Ascending aorta (tissue), 2 donors: ENCODE measurements around the gene STAT4. TPM values are rescaled to one million over a fixed set of nuclear protein-coding genes. Genes with fewer than 3 reads are reported as not detected.
A peak's percentile ranks its signal among the peaks of the same experiment; 100 is the strongest.

Experiments
- DNase-seq, 2 donors: peaks; one replicate each; pipeline ENCODE4 v3.0.0-alpha.2; 2019; ENCODE audit warnings: low spot score in 2 of 2
- H3K27ac ChIP-seq, 2 donors: fragments of 200-600 bp; sonication (generic); one replicate each; pipeline ENCODE4 v1.5.1; 2016 to 2017; ENCODE audit warnings: mild to moderate bottlenecking in 1 of 2
- H3K27me3 ChIP-seq: fragments of 200-600 bp; sonication (generic); one replicate; pipeline ENCODE4 v1.5.1; 2017
- H3K36me3 ChIP-seq, 2 donors: fragments of 200-600 bp; sonication (generic); one replicate each; pipeline ENCODE4 v1.5.1; 2016
- H3K4me1 ChIP-seq, 2 donors: fragments of 200-600 bp; sonication (generic); one replicate each; pipeline ENCODE4 v1.5.1; 2016 to 2017; ENCODE audit warnings: mild to moderate bottlenecking in 1 of 2
- H3K4me3 ChIP-seq, 2 donors: fragments of 200-600 bp; sonication (generic); one replicate each; pipeline ENCODE4 v1.5.1; 2016 to 2017; ENCODE audit warnings: mild to moderate bottlenecking in 1 of 2
- H3K9me3 ChIP-seq, 2 donors: fragments of 200-600 bp; sonication (generic); one replicate each; pipeline ENCODE4 v1.5.1; 2016
- intact Hi-C: fragments of 100-400 bp; cut with DNase I; formaldehyde crosslinking; loops from one replicate; pipeline ENCODE4 v1.15.1; 2023
- total RNA-seq: library from RNA; depleted of rRNA; stranded (reverse); fragments of >200 nt; gene quantifications from one replicate; pipeline ENCODE4 v1.1.0, GENCODE V29; 2016
- TF ChIP-seq, protein P1 (sequence below), 3 experiments: fragments of 200-600 bp in 2 of 3; fragments of 450-650 bp in 1 of 3; sonication (generic) in 2 of 3; IDR thresholded peaks; one replicate each; pipeline ENCODE4 v1.5.1; 2016 to 2019; ENCODE audit warnings: antibody characterized with exemption in 3 of 3, mild to moderate bottlenecking in 1 of 3, moderate library complexity in 1 of 3

Gene STAT4
- total RNA-seq, 1 donor from 2014 or later = 0.85 TPM

DNA sequence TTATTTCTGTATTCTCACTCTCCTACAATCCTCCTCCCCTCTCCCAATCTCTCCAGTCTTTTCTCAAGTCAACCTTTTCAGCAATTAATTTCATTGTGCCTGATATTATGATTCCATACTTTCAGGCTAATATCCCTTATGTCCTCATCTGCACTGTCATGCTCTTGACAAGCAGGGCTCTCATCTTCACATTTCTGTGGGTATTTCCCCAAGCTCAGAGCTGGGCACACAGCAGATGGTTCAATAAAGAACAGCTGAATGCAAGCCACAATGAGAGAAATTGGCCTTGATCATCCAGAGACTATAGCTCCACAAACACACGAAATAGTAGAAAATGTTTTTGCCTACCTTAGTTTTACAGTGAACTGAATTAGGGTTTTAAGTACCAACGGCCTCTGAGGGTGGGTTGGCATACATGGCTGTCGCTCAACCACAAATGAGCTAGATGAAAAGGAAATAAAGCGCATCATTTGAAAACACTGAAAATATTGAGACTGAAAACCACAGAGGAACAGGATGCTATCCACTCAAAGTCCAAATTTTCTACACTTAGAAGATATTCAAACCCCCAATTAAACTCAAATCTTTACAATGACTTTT lies 89.3 kb downstream of the STAT4 start:
- intact Hi-C loops = no loop called here
- Histone ChIP-seq H3K9me3 (no peaks in the 10 kb centered on the region), H3K36me3 (no peaks in the 10 kb centered on the region), H3K27ac (no peak overlapping the region), H3K4me3 (no peak overlapping the region), H3K4me1 (no peaks in the 10 kb centered on the region), H3K27me3 (no peaks in the 10 kb centered on the region)
- DNase-seq = no peak
- TF ChIP-seq, protein P1, sequence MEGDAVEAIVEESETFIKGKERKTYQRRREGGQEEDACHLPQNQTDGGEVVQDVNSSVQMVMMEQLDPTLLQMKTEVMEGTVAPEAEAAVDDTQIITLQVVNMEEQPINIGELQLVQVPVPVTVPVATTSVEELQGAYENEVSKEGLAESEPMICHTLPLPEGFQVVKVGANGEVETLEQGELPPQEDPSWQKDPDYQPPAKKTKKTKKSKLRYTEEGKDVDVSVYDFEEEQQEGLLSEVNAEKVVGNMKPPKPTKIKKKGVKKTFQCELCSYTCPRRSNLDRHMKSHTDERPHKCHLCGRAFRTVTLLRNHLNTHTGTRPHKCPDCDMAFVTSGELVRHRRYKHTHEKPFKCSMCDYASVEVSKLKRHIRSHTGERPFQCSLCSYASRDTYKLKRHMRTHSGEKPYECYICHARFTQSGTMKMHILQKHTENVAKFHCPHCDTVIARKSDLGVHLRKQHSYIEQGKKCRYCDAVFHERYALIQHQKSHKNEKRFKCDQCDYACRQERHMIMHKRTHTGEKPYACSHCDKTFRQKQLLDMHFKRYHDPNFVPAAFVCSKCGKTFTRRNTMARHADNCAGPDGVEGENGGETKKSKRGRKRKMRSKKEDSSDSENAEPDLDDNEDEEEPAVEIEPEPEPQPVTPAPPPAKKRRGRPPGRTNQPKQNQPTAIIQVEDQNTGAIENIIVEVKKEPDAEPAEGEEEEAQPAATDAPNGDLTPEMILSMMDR (IDR thresholded peaks at IDR 0.05) = no peak

GRCh38 chr2:191059308-191059707 lies 91.5 kb downstream of the STAT4 start:
- TF ChIP-seq, protein P1 (IDR thresholded peaks at IDR 0.05) = no peak
- no peak for DNase-seq
- H3K27me3 ChIP-seq = no peaks in the 10 kb centered on the region
- intact Hi-C loops = no loop called here
- no peak overlapping the region for H3K4me3 ChIP-seq
- no peaks in the 10 kb centered on the region for H3K36me3 ChIP-seq
- no peaks in the 10 kb centered on the region for H3K9me3 ChIP-seq
- H3K27ac ChIP-seq = no peak overlapping the region
- no peaks in the 10 kb centered on the region for H3K4me1 ChIP-seq

DNA sequence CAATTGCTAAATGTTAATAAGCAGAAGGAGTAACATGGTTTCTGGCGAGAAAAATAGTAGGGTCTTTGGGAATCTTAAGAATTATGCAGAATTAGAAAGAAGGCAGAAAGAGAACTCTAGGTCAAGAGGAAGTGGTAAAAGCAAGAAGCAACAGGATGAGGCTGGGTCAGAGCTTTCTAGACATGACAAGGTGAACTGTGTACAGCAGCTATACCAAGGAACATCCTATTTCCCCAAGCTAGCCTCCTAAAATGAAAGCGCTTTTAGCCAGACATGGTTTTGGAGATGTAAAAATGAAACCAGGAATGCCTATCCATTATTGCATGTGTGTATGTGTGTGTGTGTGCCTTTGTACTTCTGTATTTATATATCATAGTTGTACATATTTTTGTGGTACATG lies 94.6 kb downstream of the STAT4 start:
- TF ChIP-seq, protein P1 (IDR thresholded peaks at IDR 0.05) = no peak
- H3K27me3 ChIP-seq = no peaks in the 10 kb centered on the region
- no peak overlapping the region for H3K4me3 ChIP-seq
- H3K27ac ChIP-seq = no peak overlapping the region
- intact Hi-C loops = no loop called here
- no peaks in the 10 kb centered on the region for H3K9me3 ChIP-seq
- no peaks in the 10 kb centered on the region for H3K36me3 ChIP-seq
- DNase-seq = no peak
- peaks cover 0 to 3% of the 10 kb centered on the region in 2 donors for H3K4me1 ChIP-seq

- no peak overlapping the region for H3K4me3 ChIP-seq
- TF ChIP-seq, protein P1 (IDR thresholded peaks at IDR 0.05) = no peak
- H3K27ac ChIP-seq = no peak overlapping the region
- H3K9me3 ChIP-seq = no peaks in the 10 kb centered on the region
- H3K36me3 ChIP-seq = no peaks in the 10 kb centered on the region
- intact Hi-C loops = loop anchor here (5.0 kb wide), 2 partner anchors 99 to 469 kb away; partner anchors contain the start of gene STAT4
- H3K4me1 ChIP-seq = peaks cover 0 to 3% of the 10 kb centered on the region in 2 donors
- H3K27me3 ChIP-seq = no peaks in the 10 kb centered on the region
- DNase-seq = no peak
Observed at GRCh38 chr2:191053256-191053655, 97.5 kb downstream of the STAT4 start.

- intact Hi-C loops = loop anchor here (5.0 kb wide), 2 partner anchors 100 to 470 kb away; partner anchors contain the start of gene STAT4
- TF ChIP-seq, protein P1 (IDR thresholded peaks at IDR 0.05) = peak; percentile 44 to 62 (median 60)
Observed at GRCh38 chr2:191051825-191052778, 98.7 kb downstream of the STAT4 start.

More at GRCh38 chr2:191051825-191052778, 98.7 kb downstream of the STAT4 start:
- H3K4me3 ChIP-seq = no peak overlapping the region
- no peaks in the 10 kb centered on the region for H3K9me3 ChIP-seq
- DNase-seq = no peak
- peaks cover 0 to 3% of the 10 kb centered on the region in 2 donors for H3K4me1 ChIP-seq
- no peaks in the 10 kb centered on the region for H3K27me3 ChIP-seq
- H3K36me3 ChIP-seq = no peaks in the 10 kb centered on the region
- H3K27ac ChIP-seq = no peak overlapping the region
